Activated naive CD8-positive, alpha-beta T cell treated with anti-CD3 and anti-CD28 coated beads, Interleukin-2, amount 50 U/mL, for 24 hours (primary cell): ENCODE results near the gene ABCB10.
"Not testable (repeated sequence)": the region's sequence is repeated elsewhere in the genome, so short reads cannot be mapped to it uniquely, and the experiment has no call there.

Experiments used
- ATAC-seq: fragments of 150-1000 bp; cut with Tn5 transposase; one replicate; pipeline ENCODE4 v1.10.0; 2021
- DNase-seq: peaks from one replicate; pipeline ENCODE4 v3.0.0; 2021
- H3K27ac Mint-ChIP-seq: one replicate; pipeline ENCODE4 v1.8.0; 2021; ENCODE audit warnings: mild to moderate bottlenecking, mixed read lengths
- H3K27me3 Mint-ChIP-seq: one replicate; pipeline ENCODE4 v1.8.0; 2021; ENCODE audit warnings: mixed read lengths
- H3K36me3 Mint-ChIP-seq: one replicate; pipeline ENCODE4 v1.8.0; 2021; ENCODE audit warnings: low read depth, mixed read lengths
- H3K4me1 Mint-ChIP-seq: one replicate; pipeline ENCODE4 v1.8.0; 2021; ENCODE audit warnings: mixed read lengths
- H3K4me3 Mint-ChIP-seq: one replicate; pipeline ENCODE4 v1.8.0; 2021; ENCODE audit warnings: mild to moderate bottlenecking, moderate library complexity, mixed read lengths
- H3K9me3 Mint-ChIP-seq: one replicate; pipeline ENCODE4 v1.8.0; 2021; ENCODE audit warnings: mixed read lengths

The ABCB10 gene

DNA sequence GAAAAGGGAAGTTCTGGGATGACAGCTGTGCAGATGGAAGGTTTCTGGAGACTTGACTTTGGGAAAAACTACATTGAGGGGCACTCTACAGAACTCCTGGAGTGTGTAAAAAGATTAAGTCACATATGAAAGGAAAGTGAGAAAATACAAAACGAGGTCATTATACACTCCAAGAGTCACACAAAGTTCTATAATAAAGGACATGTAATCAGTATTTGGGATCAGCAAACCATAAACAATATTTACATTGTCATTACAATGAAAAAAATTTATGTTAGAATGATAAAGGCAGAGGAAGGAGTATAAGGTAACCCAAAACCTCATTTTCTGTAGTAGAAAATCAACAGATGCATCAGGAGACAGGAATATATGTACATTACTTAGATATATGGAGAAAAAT, 73.2 kb downstream of the ABCB10 start:
- no peak overlapping the region for H3K27ac Mint-ChIP-seq
- no peaks in the 10 kb centered on the region for H3K9me3 Mint-ChIP-seq
- DNase-seq, result no peak
- H3K4me3 Mint-ChIP-seq, result no peak overlapping the region
- no peaks in the 10 kb centered on the region for H3K27me3 Mint-ChIP-seq
- ATAC-seq, result no peak
- peaks cover 56% of the 10 kb centered on the region for H3K36me3 Mint-ChIP-seq
- peaks cover 2% of the 10 kb centered on the region for H3K4me1 Mint-ChIP-seq

DNA sequence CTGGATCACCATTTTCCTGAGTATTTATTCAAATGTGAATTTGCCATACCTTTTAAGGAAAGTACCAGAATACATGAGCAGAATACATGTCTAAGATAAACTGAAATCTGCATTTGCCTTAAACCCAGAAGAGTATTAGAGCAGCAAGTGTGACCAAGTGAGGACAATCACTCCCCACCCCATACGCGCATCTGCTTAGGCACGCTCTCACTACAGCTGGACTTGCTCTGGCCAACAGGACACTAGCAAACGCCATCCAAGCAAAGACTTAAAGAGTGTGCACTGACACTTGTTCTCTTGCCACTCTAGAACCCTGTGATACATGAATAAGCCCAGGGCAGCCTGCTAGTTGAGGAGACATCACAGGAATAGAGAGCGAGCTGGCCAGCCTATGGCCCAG, 76.0 kb downstream of the ABCB10 start:
- ATAC-seq (no peak), DNase-seq (no peak)
- no peaks in the 10 kb centered on the region for H3K27me3 Mint-ChIP-seq
- H3K4me3 Mint-ChIP-seq, result no peak overlapping the region
- H3K4me1 Mint-ChIP-seq, result peaks cover 19% of the 10 kb centered on the region
- no peak overlapping the region for H3K27ac Mint-ChIP-seq
- H3K9me3 Mint-ChIP-seq, result no peaks in the 10 kb centered on the region
- peaks cover 55% of the 10 kb centered on the region for H3K36me3 Mint-ChIP-seq

DNA sequence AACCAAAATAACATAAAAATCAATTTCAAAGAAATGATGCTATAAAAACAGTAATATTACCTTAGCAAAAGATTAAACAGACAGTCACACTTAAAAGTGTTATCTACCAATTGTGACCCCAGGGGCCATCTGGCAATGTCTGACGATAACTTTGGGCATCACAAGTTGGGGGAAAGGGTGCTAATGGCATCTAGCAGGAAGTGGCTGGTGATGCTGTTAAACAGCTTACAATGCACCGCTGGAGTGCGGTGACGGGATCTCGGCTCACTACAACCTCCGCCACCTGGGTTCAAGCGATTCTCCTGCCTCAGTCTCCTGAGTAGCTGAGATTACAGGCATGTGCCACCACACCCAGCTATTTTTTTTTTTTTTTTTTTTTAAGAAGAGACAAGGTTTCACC, 78.0 kb downstream of the ABCB10 start:
- Mint-ChIP-seq H3K36me3 (peaks cover 51% of the 10 kb centered on the region), H3K27me3 (no peaks in the 10 kb centered on the region), H3K4me3 (no peak overlapping the region), H3K27ac (no peak overlapping the region), H3K4me1 (peaks cover 19% of the 10 kb centered on the region), H3K9me3 (no peaks in the 10 kb centered on the region)
- DNase-seq, result peak; percentile 2
- ATAC-seq, result no peak

DNA sequence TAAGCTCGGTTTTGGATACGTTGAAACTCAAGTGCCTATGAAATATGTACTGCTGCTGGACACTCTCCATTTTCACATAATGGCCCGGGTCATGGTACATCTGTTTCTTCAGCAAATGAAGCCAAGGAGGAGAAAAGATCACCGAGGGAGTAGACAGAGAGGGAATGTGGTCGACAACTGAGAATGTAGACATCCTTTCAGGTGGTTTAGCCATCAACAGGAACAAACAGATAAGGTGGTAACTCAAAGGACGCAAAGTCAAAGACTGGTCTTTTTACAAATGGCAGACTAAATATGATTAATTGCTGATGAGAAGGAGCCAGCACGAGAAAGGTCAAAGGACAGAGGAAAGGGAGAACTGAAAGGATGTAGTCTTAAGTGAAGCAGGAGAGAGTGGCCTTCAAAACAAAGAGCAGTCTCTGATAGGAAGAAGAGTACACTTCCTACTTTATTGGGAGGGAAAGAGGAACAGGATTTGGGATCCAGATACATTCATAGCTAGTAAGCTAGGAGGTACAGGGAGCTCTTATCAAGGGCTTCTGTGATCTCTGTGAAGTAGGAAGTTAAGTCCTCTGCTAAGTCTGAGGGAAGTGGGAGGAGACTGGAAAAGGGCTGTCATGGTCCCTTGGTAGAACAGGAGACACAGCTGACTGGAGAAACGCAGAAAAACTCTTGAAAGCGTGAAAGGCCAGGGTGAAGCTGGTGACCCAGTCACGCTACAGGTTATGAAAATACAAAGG, 78.7 kb downstream of the ABCB10 start:
- H3K4me1 Mint-ChIP-seq, result peaks cover 19% of the 10 kb centered on the region
- peaks cover 48% of the 10 kb centered on the region for H3K36me3 Mint-ChIP-seq
- no peaks in the 10 kb centered on the region for H3K27me3 Mint-ChIP-seq
- ATAC-seq, result peak; percentile 46
- H3K4me3 Mint-ChIP-seq, result no peak overlapping the region
- H3K9me3 Mint-ChIP-seq, result no peaks in the 10 kb centered on the region
- H3K27ac Mint-ChIP-seq, result peak overlapping the region; percentile 28
- no peak for DNase-seq

DNA sequence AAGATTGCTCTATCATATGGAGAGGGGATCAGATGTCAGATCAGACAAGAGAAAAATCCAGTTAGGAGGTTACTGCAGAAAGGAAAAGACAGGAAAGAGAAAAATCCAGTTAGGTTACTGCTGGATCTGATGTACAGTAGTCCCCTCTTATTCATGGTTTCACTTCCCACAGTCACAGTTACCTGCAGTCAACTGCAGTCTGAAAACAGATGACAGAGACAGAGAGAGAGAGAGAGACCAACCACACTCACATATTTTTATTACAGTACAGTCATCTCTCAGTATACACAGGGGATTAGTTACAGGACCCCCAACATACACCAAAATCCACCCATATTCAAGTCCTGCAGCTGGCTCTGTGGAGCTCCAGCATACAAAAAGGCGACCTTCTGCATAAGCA, 79.7 kb downstream of the ABCB10 start:
- Mint-ChIP-seq H3K4me1 (peaks cover 19% of the 10 kb centered on the region), H3K27me3 (no peaks in the 10 kb centered on the region), H3K36me3 (peaks cover 51% of the 10 kb centered on the region), H3K4me3 (no peak overlapping the region), H3K27ac (no peak overlapping the region), H3K9me3 (no peaks in the 10 kb centered on the region)
- ATAC-seq (peak; percentile 52), DNase-seq (no peak)

DNA sequence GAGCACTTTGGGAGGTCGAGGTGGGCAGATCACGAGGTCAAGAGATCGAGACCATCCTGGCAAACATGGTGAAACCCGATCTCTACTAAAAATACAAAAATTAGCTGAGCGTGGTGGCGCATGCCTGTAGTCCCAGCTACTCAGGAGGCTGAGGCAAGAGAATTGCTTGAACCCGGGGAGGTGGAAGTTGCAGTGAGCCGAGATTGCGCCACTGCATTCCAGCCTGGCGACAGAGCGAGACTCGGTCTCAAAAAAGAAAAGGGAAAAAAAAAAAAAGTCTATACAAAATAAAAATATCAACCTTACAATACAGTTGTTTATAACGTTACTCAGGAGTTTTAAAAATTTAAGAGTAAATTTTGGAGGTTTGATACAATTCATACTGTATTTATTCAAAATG, 82.6 kb downstream of the ABCB10 start:
- H3K27ac Mint-ChIP-seq, ATAC-seq: not testable (repeated sequence)

DNA sequence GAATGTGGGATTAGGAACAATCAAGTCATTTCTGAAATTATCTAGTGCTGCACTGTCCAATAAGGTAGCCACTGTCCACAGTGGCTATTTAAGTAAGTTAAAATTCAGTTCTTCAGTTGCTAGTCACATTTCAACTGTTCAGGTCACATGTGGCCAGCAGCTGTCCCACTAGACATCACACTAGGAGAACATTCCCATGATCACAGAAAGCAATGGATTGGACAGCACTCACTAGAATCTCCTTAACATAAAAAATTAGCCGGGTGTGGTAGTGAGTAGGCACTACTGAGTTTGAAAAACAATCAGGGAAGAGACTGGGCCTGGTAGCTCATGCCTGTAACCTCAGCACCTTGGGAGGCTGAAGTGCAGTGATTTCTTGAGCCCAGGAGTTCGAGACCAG, 84.0 kb downstream of the ABCB10 start:
- ATAC-seq (no peak), DNase-seq (no peak)
- no peak overlapping the region for H3K27ac Mint-ChIP-seq
- no peaks in the 10 kb centered on the region for H3K27me3 Mint-ChIP-seq
- H3K36me3 Mint-ChIP-seq, result peaks cover 36% of the 10 kb centered on the region
- peaks cover 9% of the 10 kb centered on the region for H3K4me1 Mint-ChIP-seq
- no peaks in the 10 kb centered on the region for H3K9me3 Mint-ChIP-seq
- H3K4me3 Mint-ChIP-seq, result no peak overlapping the region

More for the DNA sequence above, 82.6 kb downstream of the ABCB10 start:
- Mint-ChIP-seq H3K36me3 (peaks cover 39% of the 10 kb centered on the region), H3K4me1 (peaks cover 16% of the 10 kb centered on the region)
- H3K4me3 Mint-ChIP-seq, DNase-seq, H3K27me3 Mint-ChIP-seq, H3K9me3 Mint-ChIP-seq: not testable (repeated sequence)

DNA sequence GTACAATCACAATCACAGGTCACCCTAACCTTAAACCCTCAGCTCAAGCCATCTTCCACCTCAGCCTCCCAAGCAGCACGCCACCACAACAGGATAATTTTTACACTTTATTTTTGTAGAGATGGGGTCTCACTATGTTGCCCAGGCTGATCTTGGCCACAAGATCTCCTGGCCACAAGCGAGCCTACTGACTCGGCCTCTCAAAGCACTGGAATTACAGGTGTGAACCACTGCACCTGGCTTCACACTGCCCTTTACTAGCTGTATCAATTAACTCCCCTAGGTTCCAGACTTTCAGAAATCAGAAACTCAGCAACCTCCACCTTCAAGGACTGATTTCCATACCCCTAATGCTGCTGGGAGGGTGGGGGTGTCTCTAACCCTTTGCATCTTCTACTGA, 87.3 kb downstream of the ABCB10 start:
- ATAC-seq (no peak), DNase-seq (no peak)
- Mint-ChIP-seq H3K4me1 (no peaks in the 10 kb centered on the region), H3K9me3 (no peaks in the 10 kb centered on the region), H3K27me3 (no peaks in the 10 kb centered on the region), H3K27ac (no peak overlapping the region), H3K36me3 (peaks cover 34% of the 10 kb centered on the region), H3K4me3 (no peak overlapping the region)

DNA sequence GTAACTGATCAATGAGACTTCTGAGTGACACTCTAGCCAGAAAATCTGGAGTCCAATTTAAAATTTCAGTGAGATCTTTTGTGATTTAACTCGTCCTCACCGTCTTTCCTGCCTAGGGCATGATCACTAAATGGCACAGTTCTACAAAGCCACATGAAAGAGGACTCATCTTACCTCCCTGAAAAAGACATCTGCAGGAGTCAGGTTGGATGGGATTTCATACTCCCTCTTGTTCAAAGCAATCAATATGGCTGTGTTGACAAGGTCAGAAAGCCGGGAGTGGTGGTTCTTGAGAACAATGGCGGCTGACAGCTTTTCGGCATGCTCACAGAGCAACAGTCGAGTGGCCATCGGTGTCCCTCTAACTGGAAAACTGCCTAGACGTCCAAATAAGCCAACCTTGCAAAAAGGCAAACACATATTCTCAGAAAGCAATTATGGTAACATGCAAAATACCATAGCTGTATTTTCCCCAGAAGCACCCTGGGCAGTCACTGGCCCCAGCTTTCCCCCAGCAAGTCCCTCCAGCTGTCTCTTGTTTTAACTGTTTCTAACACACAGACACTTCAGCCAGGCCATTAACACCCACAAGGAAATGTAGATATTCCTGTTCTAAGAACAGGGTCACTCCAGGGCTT, 88.0 kb downstream of the ABCB10 start:
- Mint-ChIP-seq H3K4me1 (no peaks in the 10 kb centered on the region), H3K36me3 (peaks cover 39% of the 10 kb centered on the region), H3K9me3 (no peaks in the 10 kb centered on the region), H3K27me3 (no peaks in the 10 kb centered on the region), H3K4me3 (no peak overlapping the region), H3K27ac (no peak overlapping the region)
- ATAC-seq, result no peak
- no peak for DNase-seq

DNA sequence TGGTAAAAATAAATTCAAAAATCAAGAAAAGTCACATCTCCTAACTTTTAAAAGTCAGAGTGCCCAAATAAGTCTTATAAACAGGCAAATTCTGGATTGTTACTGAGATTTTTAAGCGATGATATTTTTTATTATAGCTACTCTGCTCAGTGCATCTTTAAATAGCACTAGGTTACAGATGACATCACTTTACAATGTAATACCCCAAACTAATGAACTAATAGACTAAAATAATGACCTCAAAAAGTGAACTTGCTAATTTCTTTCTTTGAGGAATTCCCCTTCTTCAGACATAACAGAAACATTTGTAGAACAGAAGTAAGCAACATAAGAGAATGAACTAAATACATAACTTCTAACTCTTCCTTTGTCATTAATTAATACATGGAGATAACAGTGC, 91.6 kb downstream of the ABCB10 start:
- peaks cover 48% of the 10 kb centered on the region for H3K36me3 Mint-ChIP-seq
- H3K27ac Mint-ChIP-seq, result no peak overlapping the region
- no peak for DNase-seq
- no peak for ATAC-seq
- H3K4me1 Mint-ChIP-seq, result no peaks in the 10 kb centered on the region
- H3K4me3 Mint-ChIP-seq, result no peak overlapping the region
- H3K27me3 Mint-ChIP-seq, result no peaks in the 10 kb centered on the region
- no peaks in the 10 kb centered on the region for H3K9me3 Mint-ChIP-seq
